GM19324 (cell line): Measurements from ENCODE around the gene RSBN1L.
"Not testable (repeated sequence)": the region's sequence is repeated elsewhere in the genome, so short reads cannot be mapped to it uniquely, and the experiment has no call there.

Experiments
- ATAC-seq: cut with Tn5 transposase; IDR thresholded peaks from one replicate; pipeline ENCODE4 v1.9.1; 2021; ENCODE audit warnings: mild to moderate bottlenecking, moderate library complexity; ENCODE audit not compliant: unreplicated experiment, low FRiP score

The RSBN1L gene

DNA sequence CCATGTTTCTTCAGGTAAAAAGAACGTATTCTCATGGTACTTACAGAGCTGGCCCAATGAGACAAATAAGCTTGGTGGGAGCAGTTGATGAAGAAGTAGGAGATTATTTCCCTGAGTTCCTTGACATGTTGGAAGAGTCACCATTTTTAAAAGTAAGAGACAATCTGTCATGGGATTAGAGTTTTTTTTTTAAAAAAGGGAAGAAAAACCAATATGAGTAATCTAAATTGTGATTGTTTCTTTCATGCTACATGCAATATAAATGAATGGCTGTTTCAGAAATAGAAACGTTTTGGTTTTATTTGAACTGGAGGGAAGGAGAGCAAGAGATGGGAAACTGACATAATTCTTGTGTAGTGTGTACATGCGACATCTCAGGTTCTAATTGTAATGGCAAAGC lies 69.2 kb downstream of the RSBN1L start:
- no peak for ATAC-seq

- no peak for ATAC-seq
Measured at GRCh38 chr7:77765906-77766800, 69.9 kb downstream of the RSBN1L start.

DNA sequence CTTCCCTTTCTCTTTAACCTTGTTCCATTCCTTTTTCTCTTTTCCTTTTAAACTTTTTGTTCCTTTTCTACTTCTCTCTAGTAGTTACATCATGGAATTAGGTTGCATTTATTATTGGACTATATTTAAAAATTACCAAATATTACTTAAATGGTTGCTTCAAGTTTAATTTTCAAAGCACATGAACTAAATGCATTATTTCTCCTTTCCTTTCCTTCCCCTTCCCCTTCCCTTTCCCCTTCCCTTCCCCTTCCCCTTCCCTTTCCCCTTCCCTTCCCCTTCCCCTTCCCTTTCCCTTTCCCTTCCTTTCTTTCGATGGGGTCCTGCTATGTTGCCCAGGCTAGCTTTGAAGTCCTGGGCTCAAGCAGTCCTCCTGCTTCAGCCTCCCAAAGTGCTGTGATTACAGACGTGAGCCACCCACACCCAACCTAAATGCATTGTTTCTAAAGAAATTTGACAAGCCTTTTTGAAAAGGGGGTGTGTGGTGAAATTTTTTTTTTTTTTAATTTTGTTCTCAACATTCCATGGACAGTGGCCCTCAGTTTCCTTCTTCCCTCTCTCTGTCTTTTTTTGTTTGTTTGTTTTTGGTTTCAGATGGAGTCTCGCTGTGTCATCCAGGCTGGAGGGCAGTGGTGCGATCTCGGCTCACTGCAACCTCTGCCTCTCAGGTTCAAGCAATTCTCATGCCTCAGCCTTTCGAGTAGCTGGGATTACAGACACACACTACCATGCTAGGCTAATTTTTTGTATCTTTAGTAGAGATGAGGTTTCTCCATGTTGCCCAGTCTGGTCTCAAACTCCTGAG lies 70.7 kb downstream of the RSBN1L start:
- ATAC-seq = no peak

DNA sequence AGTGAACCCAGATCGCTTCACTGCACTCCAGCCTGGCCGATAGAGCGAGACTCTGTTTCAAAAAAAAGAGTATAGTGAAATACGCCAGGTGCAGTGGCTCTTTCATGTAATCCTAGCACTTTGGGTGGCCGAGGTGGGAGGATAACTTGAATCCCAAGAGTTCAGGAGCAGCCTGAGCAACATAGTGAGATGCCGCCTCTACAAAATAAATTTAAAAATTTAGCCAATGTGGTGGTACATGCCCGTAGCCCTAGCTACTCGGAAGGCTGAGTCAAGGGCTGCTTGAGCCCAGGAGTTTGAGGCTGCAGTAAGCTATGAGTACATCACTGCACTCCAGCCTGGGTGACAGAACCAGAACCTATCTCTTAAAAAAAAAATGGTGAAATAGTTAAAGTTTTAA lies 74.1 kb downstream of the RSBN1L start:
- ATAC-seq = no peak

DNA sequence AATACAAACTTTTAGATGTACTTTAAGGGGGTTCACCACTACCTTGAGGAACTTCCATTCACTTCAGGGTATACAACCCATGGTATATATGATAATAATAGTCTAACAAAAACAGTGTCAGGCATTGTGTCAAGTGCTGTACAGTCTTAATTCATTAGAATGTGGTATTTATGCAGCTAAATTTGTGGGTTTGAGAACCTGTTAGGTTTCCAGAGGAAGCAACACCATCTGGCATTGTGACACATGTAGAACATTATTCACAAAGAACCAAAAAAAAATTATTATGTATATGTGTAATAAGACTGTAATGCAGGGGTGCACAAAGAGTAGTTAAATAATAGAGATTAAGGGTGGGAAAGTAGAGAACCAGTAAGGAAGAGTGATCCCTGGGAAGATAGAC lies 75.6 kb downstream of the RSBN1L start:
- no peak for ATAC-seq

DNA sequence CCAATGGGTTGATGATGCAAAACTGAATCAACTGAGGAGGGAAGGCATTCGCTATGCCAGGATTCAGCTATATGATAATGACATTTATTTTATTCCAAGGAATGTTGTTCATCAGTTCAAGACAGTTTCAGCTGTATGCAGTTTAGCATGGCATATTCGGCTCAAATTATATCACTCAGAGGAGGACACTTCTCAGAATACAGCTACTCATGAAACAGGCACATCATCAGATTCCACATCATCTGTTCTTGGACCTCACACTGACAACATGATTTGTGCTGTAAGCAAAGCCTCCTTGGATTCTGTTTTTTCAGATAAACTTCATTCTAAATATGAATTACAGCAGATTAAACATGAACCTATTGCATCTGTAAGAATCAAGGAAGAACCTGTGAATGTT lies 82.3 kb downstream of the RSBN1L start:
- no peak for ATAC-seq

GRCh38 chr7:77782383-77782782 lies 86.1 kb downstream of the RSBN1L start:
- no peak for ATAC-seq

GRCh38 chr7:77783111-77783510 lies 86.9 kb downstream of the RSBN1L start:
- no peak for ATAC-seq

DNA sequence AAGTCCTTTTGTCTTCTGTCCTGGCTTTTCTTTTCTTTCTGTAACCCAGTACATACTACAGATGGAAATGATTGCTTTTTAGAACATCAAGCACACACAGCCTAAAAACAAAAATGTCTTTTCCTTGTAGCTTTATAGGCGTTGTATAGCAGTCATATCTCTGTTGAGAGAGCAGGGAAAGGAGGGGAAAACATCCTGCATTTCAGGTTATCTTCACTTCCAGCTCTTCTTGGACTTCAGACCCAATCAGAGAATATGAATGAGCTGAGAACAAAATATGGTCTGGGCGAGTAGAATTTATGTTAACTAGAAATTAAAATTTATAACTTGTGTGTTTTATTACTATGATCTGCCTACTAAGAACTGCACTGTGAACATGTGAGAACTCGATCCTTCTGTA lies 87.3 kb downstream of the RSBN1L start:
- no peak for ATAC-seq

- ATAC-seq = not testable (repeated sequence)
Measured at GRCh38 chr7:77784426-77784825, 88.2 kb downstream of the RSBN1L start.

DNA sequence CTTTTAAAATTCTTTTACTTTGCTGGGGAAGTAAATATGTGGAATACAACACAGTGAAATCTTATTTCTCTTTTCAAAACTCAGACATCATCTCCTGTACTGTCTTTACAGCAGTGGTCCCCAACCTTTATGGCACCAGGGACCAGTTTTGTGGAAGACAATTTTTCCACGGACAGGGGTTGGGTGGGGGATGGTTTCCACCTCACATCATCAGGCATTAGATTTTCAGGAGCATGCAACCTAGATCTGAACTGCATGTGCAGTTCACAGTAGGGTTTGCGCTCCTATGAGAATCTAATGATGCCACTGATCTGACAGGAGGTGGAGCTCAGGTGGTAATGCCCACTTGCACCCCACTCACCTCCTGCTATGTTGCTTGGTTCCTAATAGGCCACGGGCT lies 89.8 kb downstream of the RSBN1L start:
- ATAC-seq = no peak

DNA sequence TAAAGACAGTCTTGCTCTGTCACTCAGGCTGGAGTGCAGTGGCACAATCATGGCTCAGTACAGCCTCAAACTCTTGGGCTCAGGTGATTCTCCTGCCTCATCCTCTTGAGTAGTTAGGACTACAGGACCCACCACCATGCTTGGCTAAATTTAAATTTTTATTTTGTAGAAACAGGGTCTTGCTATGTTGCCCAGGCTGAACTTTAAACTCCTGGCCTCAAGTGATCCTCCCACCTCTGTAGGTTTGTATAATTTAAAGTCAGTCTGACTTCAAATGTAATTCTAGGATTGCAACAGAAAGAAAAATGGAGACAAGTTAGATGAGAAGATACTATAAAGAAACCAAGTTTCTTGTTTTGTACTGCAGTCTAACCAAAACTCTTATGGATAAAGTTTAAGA lies 90.5 kb downstream of the RSBN1L start:
- no peak for ATAC-seq

DNA sequence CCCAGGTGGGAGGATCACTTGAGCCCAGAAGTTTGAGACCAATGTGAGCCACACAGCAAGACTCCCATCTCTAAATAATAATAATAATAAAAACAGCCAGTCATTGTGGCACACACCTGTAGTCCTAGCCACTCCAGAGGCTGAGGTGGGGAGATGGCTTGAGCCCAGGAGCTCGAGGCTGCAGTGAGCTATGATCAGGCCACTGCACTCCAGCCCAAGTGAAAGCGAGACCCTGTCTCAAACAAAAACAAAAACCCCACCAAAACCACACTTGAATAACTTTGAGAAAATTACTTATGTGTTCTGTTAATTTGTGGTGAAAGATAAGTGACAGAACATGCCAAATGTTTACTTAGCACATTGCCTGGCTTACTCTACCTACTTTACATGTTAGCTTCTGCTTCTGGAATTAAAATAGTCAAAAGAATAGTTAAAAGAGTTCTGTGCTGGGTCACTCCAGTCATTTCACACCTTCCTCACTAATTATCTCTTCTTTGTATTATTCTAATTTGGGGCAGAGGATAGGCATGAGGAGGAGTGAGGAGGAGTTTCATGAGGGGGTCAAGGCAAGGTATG lies 92.2 kb downstream of the RSBN1L start:
- ATAC-seq = no peak

- no peak for ATAC-seq
Measured at GRCh38 chr7:77791336-77791735, 95.1 kb downstream of the RSBN1L start.

GRCh38 chr7:77791956-77792355 lies 95.7 kb downstream of the RSBN1L start:
- ATAC-seq = no peak

DNA sequence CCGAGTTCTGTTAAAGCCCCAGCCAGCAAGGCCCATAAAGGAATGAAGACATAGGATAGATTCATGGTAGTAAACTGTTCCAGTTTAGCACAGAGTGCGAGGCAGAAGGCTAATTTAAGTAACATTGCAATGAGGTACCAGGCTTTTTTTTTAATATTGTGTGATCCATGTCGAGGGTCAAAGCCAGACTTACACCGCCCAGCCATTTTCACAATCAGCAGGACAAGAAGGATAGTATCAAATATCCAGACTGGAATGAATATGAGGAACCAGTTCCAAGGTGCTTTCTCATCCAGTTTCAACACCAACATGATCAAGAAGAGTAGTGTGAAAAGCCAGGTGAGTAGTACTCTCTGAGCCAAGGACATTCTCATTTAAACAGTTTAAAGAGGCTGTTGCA lies 97.7 kb downstream of the RSBN1L start:
- ATAC-seq = no peak

GRCh38 chr7:77796109-77796508 lies 99.8 kb downstream of the RSBN1L start:
- ATAC-seq = no peak

GRCh38 chr7:77796960-77797359 lies 100.7 kb downstream of the RSBN1L start:
- ATAC-seq = no peak

DNA sequence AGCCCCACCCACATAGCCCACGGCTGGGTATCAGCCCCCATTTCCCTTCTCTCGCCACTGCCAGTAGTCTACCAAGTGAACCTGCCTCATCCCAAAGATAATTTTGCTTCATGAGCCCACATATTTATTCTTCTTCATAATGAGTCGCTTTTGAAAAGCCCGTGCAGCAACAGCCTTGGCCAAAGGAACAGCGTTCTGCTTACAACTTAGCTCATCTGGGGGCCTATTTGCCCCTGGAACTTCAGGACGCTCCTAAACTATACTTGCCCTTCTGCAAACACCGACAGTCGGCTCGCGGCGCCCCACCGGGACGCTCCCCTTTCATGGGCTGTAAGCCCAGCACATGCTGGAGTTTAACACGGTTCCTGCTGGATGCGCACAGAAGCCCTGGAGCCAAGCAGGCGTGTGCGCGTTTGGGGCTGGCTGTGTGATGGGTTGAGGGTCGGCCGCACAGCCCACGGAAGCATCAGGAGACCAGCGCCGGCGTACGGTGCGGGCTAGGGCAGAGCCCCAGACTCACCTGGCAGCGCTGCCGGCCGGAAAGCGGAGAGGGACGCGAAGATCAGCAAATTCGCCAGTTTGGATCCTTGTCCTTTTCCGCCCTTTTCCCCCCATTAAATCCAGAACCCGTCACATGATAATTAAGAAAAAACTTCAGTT lies 101.6 kb downstream of the RSBN1L start:
- peak; percentile 39 for ATAC-seq

DNA sequence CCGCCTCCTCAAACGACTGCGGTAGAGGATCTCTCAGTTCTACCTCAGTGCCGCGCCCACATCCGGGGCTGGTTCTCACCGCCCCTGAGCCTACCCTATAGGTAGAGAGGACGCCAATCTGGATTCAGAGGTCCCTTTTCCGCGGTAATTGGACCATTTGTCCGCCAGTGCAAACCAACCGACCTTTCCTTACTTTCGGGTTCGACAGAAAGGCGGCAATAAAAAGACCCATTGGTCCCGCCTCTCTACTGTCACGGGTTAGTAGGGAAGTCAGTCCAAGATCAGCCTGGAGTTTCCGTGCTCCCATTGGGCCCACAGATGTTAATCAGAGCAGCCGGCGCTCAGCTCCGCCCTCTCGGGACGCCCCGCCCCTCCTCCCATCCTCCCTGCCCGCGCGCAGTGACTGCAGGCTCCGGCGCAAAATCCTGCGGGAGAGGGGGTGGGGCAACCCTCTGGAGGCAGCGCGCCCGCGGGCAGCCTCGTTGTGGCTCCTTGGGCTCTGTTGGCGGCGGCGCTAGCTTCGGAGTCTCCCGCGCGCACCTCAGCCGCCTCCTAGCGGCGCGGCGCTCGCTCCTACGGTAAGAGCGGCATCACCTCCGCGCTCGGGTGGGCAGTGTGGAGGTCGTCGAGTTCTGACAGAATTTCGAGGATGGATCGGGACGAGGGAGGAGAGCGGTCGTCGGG lies 102.3 kb downstream of the RSBN1L start, which contains the start of the genes PHTF2 and TMEM60:
TSS of gene PHTF2 (plus strand) at position 380 of the 684 bp plus-strand sequence.
TSS of gene TMEM60 (minus strand) at position 41 of the 684 bp plus-strand sequence. CDS start 4,061 bp downstream, outside the sequence.
- ATAC-seq = peak; percentile 96
